Measurements from ENCODE around the gene SYT10. TPM values are rescaled to one million over a fixed set of nuclear protein-coding genes. Genes with fewer than 3 reads are reported as not detected.
"Not testable (repeated sequence)": the region's sequence is repeated elsewhere in the genome, so short reads cannot be mapped to it uniquely, and the experiment has no call there.

The SYT10 gene
- total RNA-seq, 3 donors from 2014 or later, result 0.14 to 2.0 (median 0.34) TPM

GRCh38 chr12:33370318-33370717 lies 69.3 kb downstream of the SYT10 start:
- no peaks in the 10 kb centered on the region for H3K9me3 ChIP-seq
- TF ChIP-seq CTCF (IDR thresholded peaks at IDR 0.05), result no peak
- intact Hi-C loops (cut with DNase I, micrococcal nuclease), result no loop called here
- no peaks in the 10 kb centered on the region for H3K4me1 ChIP-seq (ENCODE audit: low read depth)
- H3K36me3 ChIP-seq (ENCODE audit: low read depth), result no peaks in the 10 kb centered on the region
- ATAC-seq (no peak), DNase-seq (no peak)
- H3K4me3 ChIP-seq, result no peak overlapping the region

GRCh38 chr12:33357181-33357580 lies 82.4 kb downstream of the SYT10 start:
- Histone ChIP-seq H3K9me3 (no peaks in the 10 kb centered on the region), H3K4me1 (ENCODE audit: low read depth) (no peaks in the 10 kb centered on the region), H3K36me3 (ENCODE audit: low read depth) (no peaks in the 10 kb centered on the region), H3K4me3 (no peak overlapping the region)
- TF ChIP-seq CTCF (IDR thresholded peaks at IDR 0.05), result no peak
- DNase-seq (no peak), ATAC-seq (no peak)
- intact Hi-C loops (cut with DNase I, micrococcal nuclease), result no loop called here

GRCh38 chr12:33349791-33350190 lies 89.8 kb downstream of the SYT10 start:
- Histone ChIP-seq H3K4me1 (ENCODE audit: low read depth) (no peaks in the 10 kb centered on the region), H3K36me3 (ENCODE audit: low read depth) (no peaks in the 10 kb centered on the region), H3K9me3 (no peaks in the 10 kb centered on the region), H3K4me3 (no peak overlapping the region)
- intact Hi-C loops (cut with DNase I, micrococcal nuclease), result no loop called here
- TF ChIP-seq CTCF (IDR thresholded peaks at IDR 0.05), result no peak
- ATAC-seq, result no peak
- DNase-seq, result no peak

- DNase-seq; intact Hi-C loops (cut with DNase I, micrococcal nuclease); H3K4me1 ChIP-seq (ENCODE audit: low read depth); ATAC-seq; H3K4me3 ChIP-seq; H3K36me3 ChIP-seq (ENCODE audit: low read depth); H3K9me3 ChIP-seq: not testable (repeated sequence)
These were observed 107.6 kb downstream of the SYT10 start for GRCh38 chr12:33331961-33332398.

- intact Hi-C loops (cut with DNase I, micrococcal nuclease), result no loop called here
- ATAC-seq (no peak), DNase-seq (no peak)
- no peak for TF ChIP-seq CTCF (IDR thresholded peaks at IDR 0.05)
- Histone ChIP-seq H3K4me1 (ENCODE audit: low read depth) (no peaks in the 10 kb centered on the region), H3K36me3 (ENCODE audit: low read depth) (no peaks in the 10 kb centered on the region), H3K4me3 (no peak overlapping the region), H3K9me3 (no peaks in the 10 kb centered on the region)
These were observed 108.7 kb downstream of the SYT10 start for GRCh38 chr12:33330940-33331339.
